OCI-LY3 (cell line): ENCODE results near the gene FNDC3A.

Experiments used
- H2AFZ ChIP-seq: fragments of 200-600, 300-600 bp; shearing (Covaris generic); 2 replicates; pipeline ENCODE4 v1.6.0; 2014; ENCODE audit warnings: antibody characterized with exemption, low read depth, low read length
- H3K27ac ChIP-seq: fragments of 200-600, 300-600 bp; sonication (generic); 2 replicates; pipeline ENCODE4 v1.5.1; 2014; ENCODE audit warnings: mild to moderate bottlenecking, low read length, moderate library complexity, mixed read lengths
- H3K27me3 ChIP-seq: fragments of 200-600, 300-600 bp; sonication (generic); 2 replicates; pipeline ENCODE4 v1.6.1; 2014; ENCODE audit warnings: low read depth, low read length, mixed read lengths
- H3K36me3 ChIP-seq: fragments of 200-600, 300-600 bp; sonication (generic); replicated peaks from 2 replicates; pipeline ENCODE3; 2014; ENCODE audit warnings: low read depth, low read length, mixed read lengths
- H3K4me1 ChIP-seq: fragments of 300-600, 200-600 bp; sonication (generic); 2 replicates; pipeline ENCODE4 v1.6.1; 2014; ENCODE audit warnings: low read length, mixed read lengths
- H3K4me2 ChIP-seq: fragments of 200-600, 300-600 bp; sonication (generic); 2 replicates; pipeline ENCODE4 v1.6.1; 2014; ENCODE audit warnings: low read length, mixed read lengths
- H3K4me3 ChIP-seq: fragments of 300-600, 200-600 bp; sonication (generic); 2 replicates; pipeline ENCODE4 v1.5.1; 2014; ENCODE audit warnings: antibody characterized with exemption, mild to moderate bottlenecking, low read length, moderate library complexity
- H3K79me2 ChIP-seq: fragments of 300-600, 200-600 bp; shearing (Covaris generic); 2 replicates; pipeline ENCODE4 v1.6.1; 2014; ENCODE audit warnings: mild to moderate bottlenecking, low read length, mixed read lengths
- H3K9ac ChIP-seq: fragments of 300-600, 200-600 bp; shearing (Covaris generic); 2 replicates; pipeline ENCODE4 v1.6.0; 2014; ENCODE audit warnings: mild to moderate bottlenecking, low read length, moderate library complexity
- H3K9me3 ChIP-seq: fragments of 200-600, 300-600 bp; shearing (Covaris generic); 2 replicates; pipeline ENCODE4 v1.6.1; 2014; ENCODE audit warnings: low read length, mixed read lengths; ENCODE audit not compliant: insufficient read depth
- H4K20me1 ChIP-seq: fragments of 200-600, 300-600 bp; sonication (generic); 2 replicates; pipeline ENCODE4 v1.6.1; 2016; ENCODE audit warnings: low read length, mixed read lengths; ENCODE audit not compliant: insufficient read depth
- CTCF ChIP-seq: fragments of 200-600, 300-600 bp; sonication (generic); IDR thresholded peaks from 2 replicates; pipeline ENCODE4 v1.5.1; 2014; ENCODE audit warnings: antibody characterized with exemption, low read length, low read depth
- EZH2phosphoT487 ChIP-seq: fragments of 200-600 bp; shearing (Covaris generic); IDR thresholded peaks from 2 replicates; pipeline ENCODE4 v1.6.1; 2018; ENCODE audit warnings: antibody characterized with exemption, mixed run types, low read depth

Gene FNDC3A

DNA sequence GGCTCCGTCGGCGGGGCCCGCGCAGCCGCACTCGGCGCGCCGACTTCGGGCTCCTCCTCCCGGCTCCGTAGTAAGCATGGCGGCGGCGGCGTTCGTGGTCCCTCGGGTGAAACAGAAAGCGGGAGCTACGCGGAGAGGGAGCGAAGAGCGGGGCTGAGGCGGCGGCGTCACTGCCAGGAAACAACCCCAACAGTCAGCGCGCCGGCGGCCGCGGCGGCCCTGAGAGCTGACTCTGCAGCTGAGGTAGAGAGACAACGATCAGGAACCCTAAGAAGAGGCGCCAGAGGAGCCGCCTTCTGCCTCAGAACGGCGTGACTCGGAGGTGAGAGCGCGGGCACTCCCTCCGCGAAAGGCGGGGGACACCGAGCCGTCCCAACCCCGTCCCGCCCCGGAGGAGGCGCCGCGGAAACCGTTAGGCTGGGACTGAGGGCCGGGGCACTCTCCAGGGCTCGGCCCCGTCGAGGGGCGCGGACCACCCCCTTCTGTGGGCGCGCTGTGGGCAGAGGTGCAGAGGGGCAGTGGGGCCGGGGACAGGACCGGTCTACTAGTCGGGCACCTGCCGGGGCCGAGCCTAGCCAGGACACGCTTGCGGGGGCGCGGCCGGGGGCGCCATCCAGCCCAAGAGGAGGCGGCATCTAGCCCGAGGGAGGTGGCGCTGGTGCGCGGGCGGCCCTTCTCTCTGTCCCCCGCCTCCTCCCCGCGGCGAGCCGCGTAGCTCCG lies at the start of gene FNDC3A:
FNDC3A (plus strand) TSS at position 57 of the 720 bp plus-strand sequence. CDS start 30,279 bp downstream, outside the sequence.
- H3K79me2 ChIP-seq = peaks cover 45% of the 10 kb centered on the region
- peaks cover 36% of the 10 kb centered on the region for H3K4me1 ChIP-seq
- H3K27ac ChIP-seq = peak within 1 kb of the TSS; percentile 89
- H4K20me1 ChIP-seq = peaks cover 27% of the 10 kb centered on the region
- peak within 1 kb of the TSS; percentile 89 for H3K9ac ChIP-seq
- H3K9me3 ChIP-seq = peaks cover 30% of the 10 kb centered on the region
- H3K36me3 ChIP-seq = peaks cover 22% of the 10 kb centered on the region
- no peak for TF ChIP-seq EZH2phosphoT487
- peak; percentile 32 for TF ChIP-seq CTCF
- H2AFZ ChIP-seq = peak within 1 kb of the TSS; percentile 79
- peak within 1 kb of the TSS; percentile 83 for H3K4me3 ChIP-seq
- no peaks in the 10 kb centered on the region for H3K27me3 ChIP-seq
- peak within 1 kb of the TSS; percentile 80 for H3K4me2 ChIP-seq

DNA sequence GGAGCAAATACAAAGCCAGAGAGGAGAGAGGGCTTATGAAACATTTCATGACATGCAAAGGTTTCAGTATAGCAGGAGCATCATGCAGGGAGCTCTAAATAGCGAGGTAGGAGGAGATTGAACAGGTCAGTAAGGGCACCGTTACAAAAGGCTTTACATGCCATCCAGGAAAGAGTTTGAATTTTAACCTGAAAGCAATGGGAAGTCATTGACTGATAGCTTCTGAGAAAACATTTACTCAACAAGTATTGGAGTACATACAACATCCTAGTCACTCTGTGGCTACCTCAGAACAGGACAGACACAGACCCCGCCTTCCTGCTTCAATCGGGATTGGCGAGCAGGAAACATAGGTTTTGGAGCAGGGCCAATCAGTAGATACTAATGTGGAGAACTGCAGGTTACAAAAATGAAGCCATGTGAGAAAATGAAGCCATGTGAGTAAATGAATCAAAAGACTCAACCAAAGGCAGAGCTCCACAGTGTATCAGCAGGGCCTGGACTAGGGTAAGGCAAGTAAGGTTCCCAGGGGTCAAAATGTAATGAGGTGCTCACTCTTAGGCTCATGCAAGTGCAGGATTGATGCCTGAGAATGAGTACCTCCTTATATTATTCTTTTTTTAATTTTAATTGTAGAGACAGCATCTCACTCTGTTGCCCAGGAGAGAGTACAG lies 46.8 kb upstream of the FNDC3A start:
- Histone ChIP-seq H3K27me3 (no peaks in the 10 kb centered on the region), H3K9me3 (no peaks in the 10 kb centered on the region), H3K36me3 (no peaks in the 10 kb centered on the region), H3K79me2 (no peaks in the 10 kb centered on the region), H3K4me3 (no peak overlapping the region), H3K4me2 (no peak overlapping the region), H4K20me1 (no peaks in the 10 kb centered on the region), H2AFZ (no peak overlapping the region), H3K9ac (no peak overlapping the region), H3K27ac (no peak overlapping the region), H3K4me1 (no peaks in the 10 kb centered on the region)
- no peak for TF ChIP-seq EZH2phosphoT487
- TF ChIP-seq CTCF = no peak

DNA sequence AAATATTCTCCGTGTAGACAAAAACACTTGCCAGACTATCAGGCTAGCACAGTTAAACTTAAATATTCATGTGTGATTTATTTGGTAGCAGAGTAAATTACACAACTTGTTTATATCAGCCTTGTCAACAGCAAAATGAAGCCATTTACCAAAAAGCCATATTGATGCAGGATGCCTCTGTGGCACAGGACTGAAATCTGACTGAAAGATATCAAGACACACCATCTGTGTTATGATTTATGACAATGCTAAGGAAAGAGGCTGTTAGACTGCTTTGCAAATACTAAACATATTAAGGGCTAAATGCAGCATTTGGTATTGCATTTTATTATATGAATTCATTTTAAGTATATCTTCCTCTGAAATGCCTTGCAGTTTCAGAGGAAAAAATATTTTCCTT lies 44.8 kb upstream of the FNDC3A start:
- Histone ChIP-seq H4K20me1 (no peaks in the 10 kb centered on the region), H3K9ac (no peak overlapping the region), H3K9me3 (no peaks in the 10 kb centered on the region), H3K79me2 (no peaks in the 10 kb centered on the region), H3K27ac (no peak overlapping the region), H3K27me3 (no peaks in the 10 kb centered on the region), H3K4me2 (no peak overlapping the region), H3K36me3 (no peaks in the 10 kb centered on the region), H3K4me3 (no peak overlapping the region), H2AFZ (no peak overlapping the region), H3K4me1 (no peaks in the 10 kb centered on the region)
- TF ChIP-seq CTCF = no peak
- TF ChIP-seq EZH2phosphoT487 = no peak

DNA sequence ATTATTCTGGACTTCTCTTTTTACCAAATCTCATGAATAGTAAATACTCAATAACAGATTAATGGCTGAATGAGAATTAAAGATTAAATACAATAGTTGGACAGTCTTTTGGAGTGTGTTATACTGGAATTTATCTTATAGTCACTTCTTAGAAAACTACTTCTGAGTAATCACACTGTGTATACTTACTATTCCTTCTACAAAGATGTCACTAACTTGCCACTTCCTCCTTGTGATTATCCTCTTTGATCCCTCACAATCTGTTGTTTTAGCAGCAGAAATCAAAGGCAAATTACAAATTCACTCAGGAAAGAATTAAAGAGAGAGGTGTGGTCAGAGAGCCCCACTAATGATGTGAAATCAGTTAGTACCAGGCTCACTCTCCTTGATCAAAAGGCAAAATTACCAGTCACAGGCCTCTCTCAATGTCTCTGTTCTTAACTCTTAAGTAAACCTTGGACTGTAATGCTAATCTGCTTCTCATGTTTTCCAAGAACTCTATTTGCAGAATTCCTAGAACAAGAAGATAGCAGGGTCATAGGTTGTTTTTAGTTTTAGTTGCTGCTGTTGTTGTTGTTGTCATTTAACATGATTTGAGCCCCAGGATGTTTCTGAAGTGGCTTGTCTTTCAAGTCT lies 37.3 kb upstream of the FNDC3A start:
- no peak overlapping the region for H3K9ac ChIP-seq
- TF ChIP-seq EZH2phosphoT487 (no peak), CTCF (no peak)
- H4K20me1 ChIP-seq = no peaks in the 10 kb centered on the region
- no peaks in the 10 kb centered on the region for H3K4me1 ChIP-seq
- no peaks in the 10 kb centered on the region for H3K36me3 ChIP-seq
- H3K79me2 ChIP-seq = no peaks in the 10 kb centered on the region
- no peak overlapping the region for H3K27ac ChIP-seq
- H3K4me3 ChIP-seq = no peak overlapping the region
- no peaks in the 10 kb centered on the region for H3K27me3 ChIP-seq
- H2AFZ ChIP-seq = peak overlapping the region; percentile 12; the same call in 1 of the 2 replicates
- H3K4me2 ChIP-seq = no peak overlapping the region
- no peaks in the 10 kb centered on the region; the same call in 1 of the 2 replicates for H3K9me3 ChIP-seq
